HG02885 (cell line): Measurements from ENCODE around the gene DNAJB5.
"Not testable (repeated sequence)": the region's sequence is repeated elsewhere in the genome, so short reads cannot be mapped to it uniquely, and the experiment has no call there.

Experiments used
- ATAC-seq: cut with Tn5 transposase; IDR thresholded peaks from one replicate; pipeline ENCODE4 v1.9.1; 2021; ENCODE audit warnings: mild to moderate bottlenecking; ENCODE audit not compliant: unreplicated experiment, poor library complexity

Gene DNAJB5

GRCh38 chr9:34997379-34997781, 7.8 kb downstream of the DNAJB5 start:
- no peak for ATAC-seq

- no peak for ATAC-seq
These were observed 8.7 kb downstream of the DNAJB5 start for GRCh38 chr9:34998266-34998665.

- ATAC-seq = no peak
These were observed 10.0 kb downstream of the DNAJB5 start for GRCh38 chr9:34999576-34999975.

- ATAC-seq = no peak
These were observed 11.2 kb downstream of the DNAJB5 start for GRCh38 chr9:35000535-35001284.

GRCh38 chr9:35001285-35001677, 11.7 kb downstream of the DNAJB5 start:
- ATAC-seq = no peak

- ATAC-seq = no peak
These were observed 12.4 kb downstream of the DNAJB5 start for GRCh38 chr9:35001803-35002502.

- ATAC-seq = no peak
These were observed 13.1 kb downstream of the DNAJB5 start for GRCh38 chr9:35002623-35003022.

GRCh38 chr9:35004299-35004698, 14.8 kb downstream of the DNAJB5 start:
- ATAC-seq = not testable (repeated sequence)

- no peak for ATAC-seq
These were observed 20.9 kb downstream of the DNAJB5 start for GRCh38 chr9:35010351-35010958.

- ATAC-seq = no peak
These were observed 25.0 kb downstream of the DNAJB5 start for GRCh38 chr9:35014517-35014916.

GRCh38 chr9:35023443-35023842, 33.9 kb downstream of the DNAJB5 start:
- not testable (repeated sequence) for ATAC-seq

GRCh38 chr9:35026671-35027070, 37.1 kb downstream of the DNAJB5 start:
- no peak for ATAC-seq

GRCh38 chr9:35027374-35027773, 37.8 kb downstream of the DNAJB5 start:
- ATAC-seq = no peak

GRCh38 chr9:35027860-35028259, 38.3 kb downstream of the DNAJB5 start:
- no peak for ATAC-seq

- no peak for ATAC-seq
These were observed 38.8 kb downstream of the DNAJB5 start for GRCh38 chr9:35028341-35028740.

- ATAC-seq = no peak
These were observed 39.7 kb downstream of the DNAJB5 start for GRCh38 chr9:35029241-35029640.

- no peak for ATAC-seq
These were observed 40.3 kb downstream of the DNAJB5 start for GRCh38 chr9:35029852-35030251.

GRCh38 chr9:35033101-35033500, 43.6 kb downstream of the DNAJB5 start:
- no peak for ATAC-seq

- no peak for ATAC-seq
These were observed 46.5 kb downstream of the DNAJB5 start for GRCh38 chr9:35035851-35036701.

GRCh38 chr9:35042081-35042604, 52.6 kb downstream of the DNAJB5 start:
- ATAC-seq = no peak
